CD4-positive, alpha-beta T cell treated with Interleukin-15 for 1 hour (primary cell): Measurements from ENCODE around the gene NF2.
"Not testable (repeated sequence)": the region's sequence is repeated elsewhere in the genome, so short reads cannot be mapped to it uniquely, and the experiment has no call there.

Experiments
- DNase-seq: peaks from one replicate; pipeline ENCODE4 v3.0.0-alpha.2; 2020

NF2 gene

GRCh38 chr22:29597871-29598683 lies 5.4 kb upstream of the NF2 start:
- not testable (repeated sequence) for DNase-seq

GRCh38 chr22:29598684-29599020 lies 4.8 kb upstream of the NF2 start:
- no peak for DNase-seq

GRCh38 chr22:29604076-29604360 lies 585 bp downstream of the NF2 start:
- peak; percentile 51 for DNase-seq

- DNase-seq: no peak
Measured at GRCh38 chr22:29605527-29605850, 2.1 kb downstream of the NF2 start.

- DNase-seq: no peak
Measured at GRCh38 chr22:29606320-29606719, 2.9 kb downstream of the NF2 start.

GRCh38 chr22:29607426-29607825 lies 4.0 kb downstream of the NF2 start:
- DNase-seq: no peak

GRCh38 chr22:29609139-29609538 lies 5.7 kb downstream of the NF2 start:
- no peak for DNase-seq

GRCh38 chr22:29610780-29611179 lies 7.3 kb downstream of the NF2 start:
- no peak for DNase-seq

GRCh38 chr22:29615705-29616327 lies 12.4 kb downstream of the NF2 start:
- no peak for DNase-seq

GRCh38 chr22:29617922-29618629 lies 14.6 kb downstream of the NF2 start:
- no peak for DNase-seq

- DNase-seq: no peak
Measured at GRCh38 chr22:29621761-29622526, 18.5 kb downstream of the NF2 start.

- no peak for DNase-seq
Measured at GRCh38 chr22:29623059-29623458, 19.6 kb downstream of the NF2 start.

GRCh38 chr22:29623553-29624169 lies 20.2 kb downstream of the NF2 start:
- no peak for DNase-seq

GRCh38 chr22:29625090-29625825 lies 21.8 kb downstream of the NF2 start:
- DNase-seq: peak; percentile 36

GRCh38 chr22:29626497-29627195 lies 23.2 kb downstream of the NF2 start:
- DNase-seq: no peak

- DNase-seq: no peak
Measured at GRCh38 chr22:29627196-29627535, 23.7 kb downstream of the NF2 start.

- DNase-seq: no peak
Measured at GRCh38 chr22:29628996-29629902, 25.8 kb downstream of the NF2 start.

- no peak for DNase-seq
Measured at GRCh38 chr22:29629903-29630516, 26.6 kb downstream of the NF2 start.

GRCh38 chr22:29630987-29631386 lies 27.6 kb downstream of the NF2 start:
- DNase-seq: no peak

GRCh38 chr22:29631725-29632124 lies 28.3 kb downstream of the NF2 start:
- DNase-seq: no peak
